Occipital lobe (tissue), 2 donors: Measurements from ENCODE around the gene MRGPRE. TPM values are rescaled to one million over a fixed set of nuclear protein-coding genes. Genes with fewer than 3 reads are reported as not detected.
"Not testable (repeated sequence)": the region's sequence is repeated elsewhere in the genome, so short reads cannot be mapped to it uniquely, and the experiment has no call there.

Experiments
- DNase-seq: peaks from one replicate; lab custom pipeline; 2025; lab: John Stamatoyannopoulos, UW
- total RNA-seq: library from RNA; depleted of rRNA; stranded (reverse); fragments of >200 nt; gene quantifications from one replicate; pipeline ENCODE4 v1.2.3, GENCODE V29; 2014

MRGPRE gene, protein sequence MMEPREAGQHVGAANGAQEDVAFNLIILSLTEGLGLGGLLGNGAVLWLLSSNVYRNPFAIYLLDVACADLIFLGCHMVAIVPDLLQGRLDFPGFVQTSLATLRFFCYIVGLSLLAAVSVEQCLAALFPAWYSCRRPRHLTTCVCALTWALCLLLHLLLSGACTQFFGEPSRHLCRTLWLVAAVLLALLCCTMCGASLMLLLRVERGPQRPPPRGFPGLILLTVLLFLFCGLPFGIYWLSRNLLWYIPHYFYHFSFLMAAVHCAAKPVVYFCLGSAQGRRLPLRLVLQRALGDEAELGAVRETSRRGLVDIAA
- total RNA-seq, result not detected

DNA sequence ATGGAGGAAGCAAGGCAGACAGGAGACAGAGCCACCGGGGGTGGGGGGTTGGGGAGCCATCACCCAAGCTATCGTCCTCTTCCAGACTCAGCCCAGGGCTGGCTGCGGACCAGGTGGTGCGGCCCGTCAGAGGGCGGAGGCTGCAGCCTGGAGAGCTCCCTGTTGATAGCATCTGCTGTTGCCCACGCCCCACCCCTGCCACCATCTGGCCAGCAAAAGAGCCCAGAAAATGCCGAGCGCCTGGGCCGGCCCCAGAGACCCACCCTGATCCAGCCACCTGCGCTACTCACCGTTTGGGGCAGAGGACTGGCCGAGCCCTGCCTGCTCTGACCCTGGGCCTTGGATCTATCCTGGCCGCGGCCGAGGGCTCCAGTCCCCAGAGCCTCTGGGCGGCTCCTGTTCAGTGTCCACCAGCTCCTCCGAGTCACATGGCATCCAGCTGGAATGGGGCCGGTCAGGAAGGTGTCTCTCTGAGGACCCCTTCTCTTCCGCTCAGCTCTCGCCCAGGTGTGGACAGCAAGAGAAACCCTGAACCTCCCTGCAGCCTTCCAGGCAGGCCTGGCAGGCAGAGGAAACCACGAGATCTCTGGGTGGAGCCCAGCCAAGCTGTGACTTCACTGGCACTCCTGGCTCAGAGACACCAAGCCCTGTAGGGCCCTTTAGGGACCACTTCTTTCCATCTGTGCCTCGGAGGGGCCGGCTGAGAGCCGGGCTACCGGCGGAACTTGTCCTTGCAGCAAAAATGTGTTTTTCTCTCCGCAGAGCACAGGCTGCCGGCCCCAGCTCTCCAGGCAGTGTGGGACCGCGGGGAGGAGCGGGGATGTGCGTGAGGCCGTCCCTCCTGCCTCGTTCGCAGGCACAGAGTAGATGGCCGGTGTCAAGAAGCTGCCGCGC lies at the start of gene MRGPRE:
Gene MRGPRE (minus strand): TSS at position 567 of the 894 bp plus-strand sequence. CDS start 3,618 bp downstream, outside the sequence.
- DNase-seq, result no peak

DNA sequence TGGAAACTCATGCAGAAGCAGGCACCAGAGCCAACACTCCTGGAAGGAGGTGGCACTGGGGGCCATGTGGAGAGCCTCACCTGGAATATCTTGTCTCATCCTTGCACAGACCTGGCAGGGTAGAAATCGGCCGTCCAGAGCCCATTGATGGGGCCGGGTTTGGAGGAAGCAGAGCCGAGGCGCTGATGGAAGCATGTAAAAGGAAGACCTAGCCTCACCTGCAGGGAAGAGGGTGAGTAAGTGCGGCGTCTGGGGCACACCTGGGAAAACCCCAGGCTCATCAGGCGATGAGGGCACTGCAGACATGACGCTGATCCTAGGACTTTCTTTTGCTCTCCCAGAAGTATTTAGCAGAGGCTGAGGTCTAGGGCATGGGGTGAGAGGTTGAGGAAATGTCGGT lies 48.9 kb upstream of the MRGPRE start:
- not testable (repeated sequence) for DNase-seq

DNA sequence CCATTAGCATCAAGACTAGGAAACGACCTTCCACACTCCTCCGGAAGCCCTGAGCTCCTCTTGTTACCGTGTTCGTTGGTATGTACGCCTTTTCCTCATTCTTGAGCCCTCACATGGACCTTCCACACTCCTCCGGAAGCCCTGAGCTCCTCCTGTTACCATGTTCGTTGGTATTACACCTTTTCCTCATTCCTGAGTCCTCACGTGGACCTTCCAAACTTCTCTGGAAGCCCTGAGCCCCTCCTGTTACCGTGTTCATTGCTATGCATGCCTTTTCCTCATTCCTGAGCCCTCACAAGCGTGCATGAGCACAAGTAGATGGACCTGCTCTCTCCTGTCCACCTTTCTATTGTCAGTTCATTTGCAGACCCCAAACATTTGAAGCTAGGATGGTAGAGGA lies 48.4 kb upstream of the MRGPRE start:
- DNase-seq, result not testable (repeated sequence)

DNA sequence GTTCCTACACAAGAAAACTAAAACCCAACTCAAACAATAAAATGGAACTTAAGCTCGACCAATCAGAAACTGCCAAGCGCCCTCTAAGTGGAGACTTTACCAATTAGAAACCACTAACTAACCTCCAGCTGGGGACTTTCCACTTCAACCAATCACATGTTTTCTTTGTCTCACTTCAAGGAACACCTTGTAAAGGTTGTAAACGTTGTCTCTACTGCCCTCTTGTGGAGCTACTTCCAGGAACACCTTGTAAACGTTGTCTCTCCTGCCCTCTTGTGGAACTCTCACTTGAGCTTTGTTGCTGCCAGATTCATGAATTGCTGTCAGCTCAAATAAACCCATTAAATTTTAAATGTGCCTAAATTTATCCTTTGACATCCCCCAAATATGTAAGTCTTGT lies 46.7 kb upstream of the MRGPRE start:
- not testable (repeated sequence) for DNase-seq

DNA sequence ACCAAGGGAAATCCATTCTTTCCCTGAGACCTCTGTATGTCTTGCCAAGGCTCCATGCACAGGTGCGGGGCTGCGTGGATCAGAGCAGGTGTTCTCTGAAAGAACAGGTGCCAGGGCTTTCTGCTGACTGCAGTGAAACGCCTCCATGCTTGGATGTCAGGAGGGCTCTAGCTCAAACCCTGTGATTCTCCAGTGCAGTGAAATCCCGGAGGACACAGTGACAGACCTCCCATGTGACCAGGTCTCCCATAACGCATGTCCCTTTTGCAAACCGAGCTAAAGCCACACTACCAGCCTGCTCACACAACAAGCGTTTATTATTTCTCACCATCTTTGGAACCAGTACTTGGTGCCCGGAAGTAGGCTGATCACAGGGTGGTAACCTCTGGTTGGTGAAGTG lies 41.4 kb upstream of the MRGPRE start:
- DNase-seq, result not testable (repeated sequence)

DNA sequence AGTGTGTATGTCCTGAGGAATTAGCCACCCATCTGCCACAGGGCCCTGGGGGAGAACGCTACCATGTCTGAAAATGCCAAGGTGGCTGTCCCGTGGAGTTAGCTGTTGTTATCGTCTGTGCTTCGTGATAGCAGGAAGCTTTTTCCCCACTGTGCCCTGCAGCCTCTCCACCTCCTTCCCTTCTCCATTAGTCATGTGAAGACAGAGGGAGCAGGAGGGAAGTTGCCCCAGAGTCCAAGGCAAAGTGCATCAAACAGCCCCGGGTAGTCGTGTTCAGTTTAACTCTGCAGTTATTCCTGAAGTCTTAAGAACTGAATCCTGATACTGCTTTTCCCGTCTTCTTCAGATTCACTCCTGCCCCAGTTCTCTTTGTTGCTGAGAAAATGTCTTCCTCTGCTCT lies 30.3 kb upstream of the MRGPRE start:
- DNase-seq, result not testable (repeated sequence)

DNA sequence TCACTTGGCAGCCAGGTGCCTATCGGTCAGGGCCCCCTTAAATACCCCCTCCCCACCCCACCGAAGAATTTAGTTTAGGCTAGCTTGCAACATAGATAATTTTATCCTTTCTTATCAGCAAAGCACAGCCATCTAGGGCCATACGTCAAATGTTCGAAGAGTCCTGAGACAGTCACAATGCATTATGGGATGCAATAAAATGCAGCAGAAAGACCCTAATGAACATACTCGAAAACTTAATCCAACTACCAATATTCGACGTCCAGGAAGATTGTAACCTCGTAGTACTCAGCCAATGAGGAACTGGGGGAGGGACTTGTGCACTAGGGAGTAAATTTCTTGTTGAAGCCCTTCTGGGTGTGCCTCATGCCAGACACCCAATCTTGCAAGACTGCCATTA lies 29.6 kb upstream of the MRGPRE start:
- not testable (repeated sequence) for DNase-seq

DNA sequence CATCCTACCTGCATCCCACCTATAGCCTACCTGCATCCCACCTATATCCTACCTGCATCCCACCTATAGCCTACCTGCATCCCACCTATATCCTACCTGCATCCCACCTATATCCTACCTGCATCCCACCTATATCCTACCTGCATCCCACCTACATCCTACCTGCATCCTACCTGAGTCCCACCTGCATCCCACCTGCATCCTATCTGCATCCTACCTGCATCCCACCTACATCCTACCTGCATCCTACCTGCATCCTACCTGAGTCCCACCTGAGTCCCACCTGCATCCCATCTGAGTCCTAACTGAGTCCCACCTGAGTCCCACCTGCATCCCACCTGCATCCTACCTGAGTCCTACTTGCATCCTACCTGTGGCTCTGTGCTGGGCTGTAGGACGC lies 25.3 kb upstream of the MRGPRE start:
- not testable (repeated sequence) for DNase-seq

DNA sequence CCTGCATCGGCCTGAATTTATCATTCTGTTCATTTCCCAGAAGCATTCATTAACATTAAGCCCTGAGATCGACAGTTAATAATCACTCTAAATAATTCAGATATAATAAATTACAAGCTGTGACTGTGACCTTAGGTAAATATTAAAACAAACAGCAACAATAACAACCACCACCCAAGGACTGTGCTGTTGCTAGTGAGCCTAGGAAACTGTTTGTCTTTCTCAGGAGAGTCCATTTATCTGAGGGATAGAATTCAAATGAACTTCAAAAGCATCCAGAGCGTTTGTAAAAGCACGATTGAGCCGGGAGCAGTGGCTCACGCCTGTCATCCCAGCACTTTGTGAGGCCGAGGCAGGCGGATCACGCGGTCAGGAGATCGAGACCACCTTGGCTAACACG lies 23.0 kb upstream of the MRGPRE start:
- DNase-seq, result not testable (repeated sequence)

DNA sequence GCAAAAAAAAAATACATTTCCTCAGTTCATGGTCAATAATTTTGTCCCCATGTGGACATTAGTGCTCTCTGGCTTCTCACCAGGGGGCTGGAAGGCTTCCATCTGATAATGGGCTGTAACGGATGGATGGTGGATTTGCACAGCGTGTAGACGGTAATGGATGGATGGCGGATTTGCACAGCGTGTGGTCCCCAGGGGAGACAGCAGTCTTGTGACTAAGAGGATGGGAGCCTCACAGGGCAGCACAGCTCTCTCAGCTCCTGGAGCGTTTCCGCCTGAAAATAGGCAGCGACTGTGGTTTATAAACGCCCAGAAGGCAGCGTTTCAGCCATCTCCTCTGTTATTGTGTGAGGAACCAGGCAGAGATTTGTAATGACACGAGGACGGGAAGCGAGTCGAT lies 22.6 kb upstream of the MRGPRE start:
- not testable (repeated sequence) for DNase-seq

DNA sequence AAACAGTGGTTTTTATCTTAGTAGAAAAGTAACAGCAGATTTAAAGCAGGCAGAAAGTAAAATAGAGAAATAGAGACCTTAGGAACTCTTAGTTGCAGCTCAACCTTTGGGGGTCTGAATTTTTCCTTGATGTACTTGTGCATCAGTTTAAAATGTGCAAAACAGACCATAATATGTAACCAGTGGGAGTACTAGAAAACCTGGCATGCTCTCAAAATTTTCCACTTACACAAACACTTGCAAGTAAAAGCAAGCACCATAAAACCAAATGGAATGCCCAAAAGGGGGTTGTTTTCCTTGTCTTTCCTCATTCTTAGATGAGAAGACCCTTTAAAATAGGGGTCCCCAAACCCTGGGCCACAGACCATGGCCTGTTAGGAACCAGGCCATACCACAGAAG lies 12.9 kb upstream of the MRGPRE start:
- DNase-seq, result no peak

DNA sequence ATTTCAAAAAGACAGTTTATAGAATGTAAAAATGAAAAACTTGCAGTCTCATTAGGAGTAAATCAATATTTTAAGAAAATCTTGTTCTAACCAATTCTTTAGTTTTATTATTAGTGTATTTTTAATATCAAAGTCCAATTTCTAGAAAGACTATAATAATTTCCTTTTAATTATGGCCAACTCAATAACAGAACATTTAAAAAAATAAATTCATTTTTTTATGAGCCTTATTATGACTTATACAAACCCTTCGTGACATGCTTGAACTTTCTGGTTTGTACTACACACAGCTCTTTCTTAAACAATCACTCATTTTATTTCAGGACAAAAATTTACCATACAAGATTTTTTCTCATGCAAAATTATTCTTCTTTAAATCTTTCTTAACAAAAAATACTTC lies 11.7 kb upstream of the MRGPRE start:
- DNase-seq, result no peak

DNA sequence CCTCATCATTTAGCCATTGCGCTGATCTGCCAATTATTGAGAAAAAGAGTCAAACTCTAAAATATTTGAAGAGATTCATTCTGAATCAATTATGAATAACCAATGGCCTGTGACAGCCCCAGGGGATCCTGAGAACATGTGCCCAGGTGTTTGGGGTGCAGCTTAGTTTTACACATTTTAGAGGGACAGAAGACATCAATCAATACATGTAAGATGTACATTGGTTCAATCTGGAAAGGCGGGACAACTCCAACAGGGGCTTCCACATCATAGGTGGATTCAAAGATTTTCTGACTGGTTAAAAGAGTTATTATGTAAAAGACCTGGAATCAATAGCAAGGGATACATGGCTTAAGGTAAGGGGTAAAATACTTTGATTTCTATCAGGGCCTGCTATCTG lies 4.9 kb upstream of the MRGPRE start:
- DNase-seq, result no peak

DNA sequence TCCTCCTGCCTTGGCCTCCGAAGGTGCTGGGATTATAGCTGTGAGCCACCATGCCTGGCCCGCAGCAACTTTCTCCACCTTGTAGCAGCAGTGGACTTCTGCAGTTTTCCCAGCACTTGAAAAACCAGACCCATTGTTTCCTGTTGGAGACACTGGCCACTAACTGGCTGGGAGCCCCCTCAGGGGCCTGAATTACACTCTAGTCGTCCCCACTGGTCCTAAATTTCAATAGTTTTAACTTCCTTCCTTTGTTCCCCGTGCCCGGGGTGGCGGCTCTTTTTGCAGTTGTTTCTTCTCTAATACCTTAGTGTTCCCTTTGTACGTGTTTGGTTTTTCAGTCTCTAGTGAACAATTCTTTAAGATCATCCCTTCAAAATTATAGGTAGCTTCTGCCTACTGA lies 2.6 kb upstream of the MRGPRE start:
- no peak for DNase-seq

DNA sequence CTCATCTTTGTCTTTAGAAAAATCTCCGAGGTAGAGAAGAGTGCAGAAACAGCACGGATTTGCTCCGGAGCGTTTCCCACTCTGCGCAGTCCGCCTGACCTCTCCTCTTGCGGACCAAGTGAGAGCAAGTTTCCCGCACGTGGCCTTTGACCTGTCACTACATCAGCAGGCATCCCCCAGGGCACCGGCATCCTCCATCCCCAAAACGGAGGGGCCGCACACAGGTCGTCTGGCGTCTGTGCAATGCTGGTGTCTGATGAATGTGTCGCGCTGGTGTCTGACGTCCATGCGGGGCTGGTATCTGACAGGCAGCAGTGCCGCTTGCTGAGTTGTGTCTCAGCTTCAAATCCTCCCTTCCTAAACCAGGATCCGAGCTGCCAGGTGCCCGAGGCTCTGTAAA lies 739 bp upstream of the MRGPRE start:
- DNase-seq, result no peak

DNA sequence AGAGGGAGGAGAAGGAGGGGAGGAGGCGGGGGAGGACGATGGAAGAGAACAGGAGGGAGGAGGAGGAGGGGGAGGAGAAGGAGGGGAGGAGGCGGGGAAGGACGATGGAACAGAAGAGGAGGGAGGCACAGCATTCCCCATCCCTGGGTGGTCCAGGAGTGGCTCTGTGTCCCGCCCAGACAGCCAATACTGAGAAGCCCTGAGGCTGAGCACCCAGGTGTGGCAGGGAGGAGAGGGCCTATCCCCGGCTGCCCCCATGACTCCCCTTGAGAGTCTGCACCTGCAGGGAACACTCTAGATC lies 717 bp downstream of the MRGPRE start:
- no peak for DNase-seq

DNA sequence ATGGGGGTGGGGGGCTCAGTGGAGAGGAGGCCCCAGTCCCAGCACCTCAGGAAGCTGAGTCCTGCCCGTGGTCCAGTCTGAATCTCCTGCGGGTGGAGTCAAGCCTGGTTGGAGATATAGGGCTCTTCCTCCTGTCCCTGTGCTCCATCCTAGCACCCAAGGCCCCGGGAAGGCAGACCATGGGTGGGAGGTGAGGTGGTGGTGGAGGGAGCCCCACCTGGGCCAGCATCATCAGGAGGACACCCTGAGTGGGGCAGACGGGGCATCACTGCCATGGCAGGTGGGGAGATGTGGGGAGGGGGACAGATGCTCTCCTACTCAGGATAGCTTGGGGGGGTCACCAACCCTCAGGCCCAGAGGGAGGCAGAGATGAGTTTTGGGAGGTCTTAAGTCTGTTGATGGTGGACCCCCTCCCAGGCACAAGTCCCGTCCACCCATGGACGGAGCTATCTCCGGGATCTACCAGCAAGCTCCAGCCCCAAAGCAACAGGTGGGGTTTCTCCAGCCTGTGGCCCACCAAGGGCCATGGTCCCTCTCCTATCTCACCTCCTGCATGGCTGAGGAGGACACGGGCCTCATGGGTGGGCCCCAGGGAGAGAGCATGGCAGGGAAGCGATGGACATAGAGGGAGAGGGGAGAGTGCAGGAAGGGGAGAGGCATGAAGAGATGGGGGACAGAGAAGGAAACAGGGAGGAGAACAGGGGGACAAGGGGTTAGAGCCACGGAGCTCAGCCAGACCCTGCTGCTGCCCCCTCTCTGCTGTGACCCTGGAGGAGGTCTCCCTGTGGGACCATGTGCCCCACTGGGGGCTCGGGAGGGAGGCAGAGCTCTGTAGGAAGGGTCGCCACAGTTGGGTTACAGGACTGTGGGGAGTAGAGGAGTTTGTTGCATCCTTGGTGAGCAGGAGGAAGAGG lies 1.3 kb downstream of the MRGPRE start:
- DNase-seq, result no peak

DNA sequence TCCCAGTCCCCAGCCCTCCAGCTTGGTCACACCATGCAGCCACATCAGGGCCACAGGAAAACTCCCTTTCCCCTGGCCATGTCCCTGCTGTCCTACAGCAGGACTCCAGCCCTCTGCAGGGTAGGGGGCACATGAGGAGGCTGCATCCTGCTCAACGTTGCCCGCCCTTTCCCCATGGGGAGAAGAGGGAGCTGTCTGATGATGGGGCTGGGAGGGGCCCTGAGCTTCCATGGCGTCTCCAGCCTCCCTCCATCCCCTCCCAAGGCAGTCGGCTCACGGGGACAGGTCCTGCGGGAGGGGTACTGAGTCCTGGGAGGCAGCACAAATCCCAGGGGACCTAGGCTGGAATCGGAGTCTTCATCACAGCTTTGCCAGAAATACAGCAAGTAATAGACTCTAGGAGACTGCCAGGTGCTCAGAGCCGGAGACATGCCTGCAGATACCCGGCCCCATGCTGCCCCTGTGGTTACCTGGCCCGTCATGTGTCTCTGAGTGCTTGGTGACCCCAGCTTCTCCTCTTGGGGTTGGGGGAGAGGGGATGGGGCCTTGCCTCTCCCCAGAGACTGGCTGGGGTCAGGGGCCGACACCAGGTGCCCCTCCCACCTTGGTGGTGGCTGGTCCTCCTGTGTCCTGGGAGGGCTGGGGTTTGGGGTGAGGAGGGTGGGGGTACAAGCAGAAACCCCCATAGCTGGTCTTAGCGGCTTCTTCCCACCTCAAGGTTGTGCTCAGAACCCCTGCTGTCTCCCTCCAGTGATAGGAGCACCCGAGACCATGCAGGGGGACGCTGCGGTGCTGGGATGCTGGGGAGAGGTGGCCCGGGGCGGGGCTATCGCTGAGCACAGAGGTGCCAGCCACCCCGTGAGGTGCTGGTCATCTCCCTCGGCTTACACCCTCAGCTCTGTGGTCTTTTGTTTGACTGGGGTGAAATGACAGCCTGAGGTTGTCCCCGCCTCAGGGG lies 2.3 kb downstream of the MRGPRE start:
- DNase-seq, result no peak

DNA sequence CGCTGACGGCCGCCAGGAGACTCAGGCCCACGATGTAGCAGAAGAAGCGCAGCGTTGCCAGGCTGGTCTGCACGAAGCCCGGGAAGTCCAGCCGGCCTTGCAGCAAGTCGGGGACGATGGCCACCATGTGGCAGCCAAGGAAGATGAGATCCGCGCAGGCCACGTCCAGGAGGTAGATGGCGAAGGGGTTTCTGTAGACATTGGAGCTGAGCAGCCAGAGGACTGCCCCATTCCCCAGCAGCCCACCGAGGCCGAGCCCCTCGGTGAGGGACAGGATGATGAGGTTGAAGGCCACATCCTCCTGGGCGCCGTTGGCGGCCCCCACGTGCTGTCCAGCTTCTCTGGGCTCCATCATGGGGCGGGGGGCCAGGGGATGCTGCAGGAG lies 3.8 kb downstream of the MRGPRE start:
- no peak for DNase-seq

DNA sequence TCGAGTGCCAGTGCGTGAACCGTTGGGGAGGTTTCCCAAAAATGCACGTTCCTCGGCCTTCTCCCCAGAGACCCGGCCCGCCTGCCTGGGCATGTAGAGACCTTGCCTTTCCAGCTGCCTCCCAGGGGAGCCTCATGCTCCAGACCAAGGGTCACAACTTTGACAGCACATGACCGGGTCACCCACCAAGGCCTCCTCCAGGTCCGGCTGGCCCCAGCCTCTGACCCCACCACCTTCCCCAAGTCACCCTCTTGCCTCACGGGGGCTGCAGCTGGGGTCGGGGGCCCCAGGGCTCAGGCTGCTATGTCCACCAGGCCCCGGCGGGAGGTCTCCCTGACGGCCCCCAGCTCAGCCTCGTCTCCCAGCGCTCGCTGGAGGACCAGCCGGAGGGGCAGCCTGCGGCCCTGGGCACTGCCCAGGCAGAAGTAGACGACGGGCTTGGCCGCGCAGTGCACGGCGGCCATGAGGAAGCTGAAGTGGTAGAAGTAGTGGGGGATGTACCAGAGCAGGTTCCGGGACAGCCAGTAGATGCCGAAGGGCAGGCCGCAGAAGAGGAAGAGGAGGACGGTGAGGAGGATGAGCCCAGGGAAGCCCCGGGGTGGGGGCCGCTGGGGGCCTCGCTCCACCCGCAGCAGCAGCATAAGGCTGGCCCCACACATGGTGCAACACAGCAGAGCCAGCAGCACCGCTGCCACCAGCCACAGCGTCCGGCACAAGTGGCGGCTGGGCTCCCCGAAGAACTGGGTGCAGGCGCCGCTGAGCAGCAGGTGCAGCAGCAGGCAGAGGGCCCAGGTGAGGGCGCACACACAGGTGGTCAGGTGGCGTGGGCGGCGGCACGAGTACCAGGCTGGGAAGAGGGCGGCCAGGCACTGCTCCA lies 4.4 kb downstream of the MRGPRE start:
- DNase-seq, result no peak
